MM.1S (cell line): ENCODE data around the gene OXSR1.

Experiments
- DNase-seq: peaks from one replicate; pipeline ENCODE4 v3.0.0-alpha.2; 2015
- H2AFZ ChIP-seq: fragments of 300-600 bp; sonication (generic); 2 replicates; pipeline ENCODE4 v1.6.0; 2016; ENCODE audit warnings: antibody characterized with exemption, low read length
- H3F3A ChIP-seq: fragments of 300-600 bp; sonication (generic); 2 replicates; pipeline ENCODE4 v1.6.1; 2016; ENCODE audit warnings: mild to moderate bottlenecking, antibody characterized with exemption, low read length, moderate library complexity, mixed read lengths; ENCODE audit not compliant: insufficient read depth
- H3K27ac ChIP-seq: fragments of 300-600 bp; sonication (generic); 2 replicates; pipeline ENCODE4 v1.5.1; 2016; ENCODE audit warnings: mild to moderate bottlenecking, low read length
- H3K27me3 ChIP-seq: fragments of 300-600 bp; sonication (generic); replicated peaks from 2 replicates; pipeline ENCODE4 v1.6.0; 2016; ENCODE audit warnings: low read length; ENCODE audit not compliant: insufficient read depth
- H3K36me3 ChIP-seq: fragments of 300-600 bp; sonication (generic); replicated peaks from 2 replicates; pipeline ENCODE4 v1.6.1; 2016; ENCODE audit warnings: mild to moderate bottlenecking, low read length, mixed read lengths; ENCODE audit not compliant: insufficient read depth
- H3K4me1 ChIP-seq: fragments of 300-600 bp; sonication (generic); 2 replicates; pipeline ENCODE4 v1.6.1; 2016; ENCODE audit warnings: low read length, mixed read lengths
- H3K4me2 ChIP-seq: fragments of 300-600 bp; sonication (generic); 2 replicates; pipeline ENCODE4 v1.6.0; 2016; ENCODE audit warnings: low read depth, low read length
- H3K4me3 ChIP-seq: fragments of 300-600 bp; sonication (generic); 2 replicates; pipeline ENCODE4 v1.5.1; 2016; ENCODE audit warnings: low read length, mixed read lengths
- H3K79me2 ChIP-seq: fragments of 300-600 bp; sonication (generic); 2 replicates; pipeline ENCODE4 v1.6.1; 2016; ENCODE audit warnings: mixed run types, low read length, mixed read lengths
- H3K9ac ChIP-seq: fragments of 300-600 bp; sonication (generic); 2 replicates; pipeline ENCODE4 v1.6.1; 2016; ENCODE audit warnings: low read length, mixed read lengths
- H3K9me2 ChIP-seq: fragments of 300-600 bp; sonication (generic); replicated peaks from 2 replicates; pipeline ENCODE4 v1.6.1; 2016; ENCODE audit warnings: mild to moderate bottlenecking, low read length, mixed read lengths; ENCODE audit not compliant: insufficient read depth
- H3K9me3 ChIP-seq: fragments of 300-600 bp; sonication (generic); replicated peaks from 2 replicates; pipeline ENCODE4 v1.6.1; 2016; ENCODE audit warnings: mild to moderate bottlenecking, low read length, mixed read lengths; ENCODE audit not compliant: insufficient read depth
- H4K20me1 ChIP-seq: fragments of 300-600 bp; sonication (generic); 2 replicates; pipeline ENCODE4 v1.6.1; 2016; ENCODE audit warnings: mild to moderate bottlenecking, low read length, moderate library complexity, mixed read lengths; ENCODE audit not compliant: insufficient read depth
- EZH2 ChIP-seq: fragments of 300-600 bp; sonication (generic); optimal IDR thresholded peaks from 2 replicates; pipeline ENCODE3; 2017; ENCODE audit warnings: low read depth, mild to moderate bottlenecking, antibody characterized with exemption, low read length, mixed read lengths
- EZH2phosphoT487 ChIP-seq: fragments of 300-600 bp; sonication (generic); IDR thresholded peaks from 2 replicates; pipeline ENCODE4 v1.6.1; 2018; ENCODE audit warnings: antibody characterized with exemption, low read length
- TF ChIP-seq, protein P1 (sequence below): fragments of 300-600 bp; sonication (generic); IDR thresholded peaks from 2 replicates; pipeline ENCODE4 v1.5.1; 2016; ENCODE audit warnings: antibody characterized with exemption, low read length, mixed read lengths

OXSR1 gene

DNA sequence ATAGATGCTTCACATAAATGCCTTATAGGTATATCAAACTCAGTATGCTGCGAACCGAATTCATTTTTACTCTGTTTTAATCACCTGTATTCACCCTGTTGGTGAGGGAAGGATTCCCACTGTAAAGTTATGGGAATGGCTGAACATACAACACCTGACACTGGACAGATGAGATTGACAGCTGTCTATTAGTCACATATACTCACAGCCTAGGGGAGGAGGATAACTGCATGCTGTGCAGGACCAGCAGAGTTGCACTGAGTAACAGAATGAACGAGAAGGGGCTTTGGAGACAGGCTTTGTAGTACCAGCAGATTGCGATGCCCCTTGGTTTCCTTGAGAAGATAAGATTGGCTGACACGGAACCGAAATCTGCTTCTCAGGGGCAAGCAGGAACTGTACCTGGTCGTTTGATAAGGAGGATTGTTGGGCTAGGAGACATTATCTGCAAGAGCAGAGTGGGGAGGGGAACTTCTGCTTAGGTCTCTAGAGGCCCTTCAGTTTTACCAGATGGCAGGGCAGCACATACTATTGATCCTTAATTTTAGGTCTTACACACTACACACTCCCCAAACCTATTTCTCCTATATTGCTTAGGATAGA lies 56.8 kb downstream of the OXSR1 start:
- Histone ChIP-seq H3K9ac (no peak overlapping the region), H2AFZ (no peak overlapping the region), H3K4me3 (no peak overlapping the region), H3K4me2 (no peak overlapping the region), H3F3A (no peaks in the 10 kb centered on the region), H3K4me1 (no peaks in the 10 kb centered on the region), H3K9me2 (no peaks in the 10 kb centered on the region), H4K20me1 (no peaks in the 10 kb centered on the region), H3K9me3 (no peaks in the 10 kb centered on the region), H3K79me2 (peaks cover 4% of the 10 kb centered on the region), H3K27me3 (no peaks in the 10 kb centered on the region), H3K36me3 (no peaks in the 10 kb centered on the region), H3K27ac (no peak overlapping the region)
- no peak for TF ChIP-seq EZH2phosphoT487
- TF ChIP-seq, protein P1, sequence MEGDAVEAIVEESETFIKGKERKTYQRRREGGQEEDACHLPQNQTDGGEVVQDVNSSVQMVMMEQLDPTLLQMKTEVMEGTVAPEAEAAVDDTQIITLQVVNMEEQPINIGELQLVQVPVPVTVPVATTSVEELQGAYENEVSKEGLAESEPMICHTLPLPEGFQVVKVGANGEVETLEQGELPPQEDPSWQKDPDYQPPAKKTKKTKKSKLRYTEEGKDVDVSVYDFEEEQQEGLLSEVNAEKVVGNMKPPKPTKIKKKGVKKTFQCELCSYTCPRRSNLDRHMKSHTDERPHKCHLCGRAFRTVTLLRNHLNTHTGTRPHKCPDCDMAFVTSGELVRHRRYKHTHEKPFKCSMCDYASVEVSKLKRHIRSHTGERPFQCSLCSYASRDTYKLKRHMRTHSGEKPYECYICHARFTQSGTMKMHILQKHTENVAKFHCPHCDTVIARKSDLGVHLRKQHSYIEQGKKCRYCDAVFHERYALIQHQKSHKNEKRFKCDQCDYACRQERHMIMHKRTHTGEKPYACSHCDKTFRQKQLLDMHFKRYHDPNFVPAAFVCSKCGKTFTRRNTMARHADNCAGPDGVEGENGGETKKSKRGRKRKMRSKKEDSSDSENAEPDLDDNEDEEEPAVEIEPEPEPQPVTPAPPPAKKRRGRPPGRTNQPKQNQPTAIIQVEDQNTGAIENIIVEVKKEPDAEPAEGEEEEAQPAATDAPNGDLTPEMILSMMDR: no peak
- TF ChIP-seq EZH2: no peak
- no peak for DNase-seq

DNA sequence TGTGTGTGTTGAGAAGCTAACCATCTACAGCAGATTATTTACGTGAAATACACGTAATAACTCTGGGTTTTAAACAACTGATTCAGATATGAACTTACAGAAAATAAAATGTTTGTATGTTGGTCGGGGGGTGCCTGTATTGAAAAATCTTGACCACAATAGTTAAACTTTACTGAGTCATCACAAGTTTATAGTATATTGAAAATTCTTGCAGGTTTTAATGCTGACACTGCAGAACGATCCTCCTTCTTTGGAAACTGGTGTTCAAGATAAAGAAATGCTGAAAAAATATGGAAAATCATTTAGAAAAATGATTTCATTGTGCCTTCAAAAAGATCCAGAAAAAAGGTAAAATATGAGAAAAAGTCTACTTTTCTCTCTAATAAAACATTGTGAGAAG lies 59.0 kb downstream of the OXSR1 start:
- no peaks in the 10 kb centered on the region for H4K20me1 ChIP-seq
- no peaks in the 10 kb centered on the region for H3F3A ChIP-seq
- H3K27me3 ChIP-seq: no peaks in the 10 kb centered on the region
- no peak overlapping the region for H3K9ac ChIP-seq
- DNase-seq: no peak
- no peaks in the 10 kb centered on the region for H3K9me2 ChIP-seq
- H3K79me2 ChIP-seq: peaks cover 4% of the 10 kb centered on the region
- H3K4me3 ChIP-seq: no peak overlapping the region
- H2AFZ ChIP-seq: no peak overlapping the region
- TF ChIP-seq EZH2 (no peak), EZH2phosphoT487 (no peak)
- TF ChIP-seq, protein P1: no peak
- H3K36me3 ChIP-seq: no peaks in the 10 kb centered on the region
- no peak overlapping the region for H3K4me2 ChIP-seq
- no peak overlapping the region for H3K27ac ChIP-seq
- no peaks in the 10 kb centered on the region for H3K9me3 ChIP-seq
- no peaks in the 10 kb centered on the region for H3K4me1 ChIP-seq

DNA sequence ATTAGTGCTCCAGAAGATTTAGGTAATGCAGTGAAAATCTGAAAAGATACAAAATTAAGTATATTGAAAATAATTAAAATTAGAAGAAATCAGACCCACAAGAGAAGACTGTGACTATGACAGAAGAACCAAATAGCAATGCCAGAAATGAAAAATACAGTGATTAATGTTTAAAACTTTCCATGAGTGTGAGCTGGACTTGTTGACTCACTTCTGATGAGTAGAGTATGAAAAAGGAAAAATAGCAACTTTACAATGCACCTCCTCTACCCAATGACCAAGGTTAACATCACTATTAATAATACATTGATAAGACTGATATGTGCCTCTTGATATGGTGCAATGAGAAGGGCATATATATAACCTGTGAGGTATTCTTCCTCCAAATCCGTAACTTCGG lies 60.9 kb downstream of the OXSR1 start:
- Histone ChIP-seq H3K4me2 (no peak overlapping the region), H3K27ac (no peak overlapping the region), H3K36me3 (no peaks in the 10 kb centered on the region), H3K27me3 (no peaks in the 10 kb centered on the region), H3K9me3 (no peaks in the 10 kb centered on the region), H3K4me3 (no peak overlapping the region), H4K20me1 (no peaks in the 10 kb centered on the region), H3K9ac (no peak overlapping the region), H3K4me1 (no peaks in the 10 kb centered on the region), H2AFZ (no peak overlapping the region), H3F3A (no peaks in the 10 kb centered on the region), H3K79me2 (no peaks in the 10 kb centered on the region), H3K9me2 (no peaks in the 10 kb centered on the region)
- no peak for TF ChIP-seq EZH2phosphoT487
- TF ChIP-seq, protein P1: no peak
- TF ChIP-seq EZH2: no peak
- no peak for DNase-seq

DNA sequence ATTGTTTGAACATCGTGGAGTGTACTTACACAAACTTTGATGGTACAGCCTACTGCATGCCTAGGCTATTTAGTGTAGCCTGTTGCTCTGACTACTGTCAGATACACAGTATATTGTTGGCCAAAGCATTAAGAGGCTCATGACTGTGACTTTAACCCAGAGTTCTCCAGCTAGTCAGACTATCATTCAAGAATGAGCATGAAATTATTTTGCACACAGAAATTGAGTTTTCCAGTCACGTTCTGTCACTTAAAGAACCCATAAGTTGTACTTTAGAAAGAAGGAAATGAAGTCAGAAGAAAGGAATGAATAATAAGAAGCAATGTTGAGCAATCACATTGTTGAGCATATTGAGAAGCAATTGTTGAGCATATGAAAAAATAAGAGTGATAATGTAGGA lies 62.7 kb downstream of the OXSR1 start:
- Histone ChIP-seq H2AFZ (no peak overlapping the region), H3K79me2 (no peaks in the 10 kb centered on the region), H3K4me2 (no peak overlapping the region), H3K27me3 (no peaks in the 10 kb centered on the region), H3K9ac (no peak overlapping the region), H3K4me3 (no peak overlapping the region), H3K4me1 (no peaks in the 10 kb centered on the region), H3K9me2 (no peaks in the 10 kb centered on the region), H4K20me1 (no peaks in the 10 kb centered on the region), H3K36me3 (no peaks in the 10 kb centered on the region), H3K27ac (no peak overlapping the region), H3K9me3 (no peaks in the 10 kb centered on the region), H3F3A (no peaks in the 10 kb centered on the region)
- DNase-seq: no peak
- TF ChIP-seq EZH2phosphoT487 (no peak), EZH2 (no peak)
- TF ChIP-seq, protein P1: no peak
